ENCODE data around the gene EPHA7.

The EPHA7 gene

DNA sequence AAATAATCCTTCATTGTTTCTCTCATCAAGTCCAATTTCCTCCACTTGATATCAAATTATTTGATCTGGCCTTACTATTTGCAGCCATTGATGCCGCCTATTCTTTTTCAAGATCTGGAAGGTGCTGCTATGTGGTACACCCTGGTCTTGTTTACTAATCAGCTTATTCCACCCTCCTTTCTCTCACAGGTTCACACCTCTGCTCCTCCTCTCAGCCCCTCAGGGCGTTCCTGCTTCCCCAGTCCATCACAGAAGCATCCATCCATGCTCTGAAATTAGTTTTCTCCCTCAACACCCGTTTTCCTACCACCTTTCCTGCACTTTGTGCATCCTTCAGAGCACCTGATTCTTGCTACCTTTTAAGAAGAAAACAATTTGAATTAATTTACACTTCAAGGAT lies 183.6 kb downstream of the EPHA7 start:
- no peak for DNase-seq

DNA sequence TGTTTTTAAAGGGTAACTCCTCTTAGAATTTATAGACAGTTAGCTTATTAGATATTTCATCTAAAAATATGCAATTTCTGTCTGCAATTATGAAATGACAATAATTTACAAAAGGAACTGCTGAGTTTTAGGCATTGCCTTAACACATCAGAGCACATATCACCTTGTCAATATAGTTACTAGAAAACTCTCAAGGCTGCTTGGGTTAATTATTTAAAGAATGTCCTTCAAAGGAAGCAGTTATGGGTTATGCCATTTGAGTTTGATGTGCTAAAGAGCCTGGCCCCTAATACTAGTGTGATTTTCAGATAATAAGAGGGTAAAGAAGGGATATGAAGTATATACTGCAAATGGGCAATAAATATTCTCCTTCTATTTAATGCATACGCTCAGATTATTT lies 192.5 kb downstream of the EPHA7 start:
- DNase-seq = no peak

DNA sequence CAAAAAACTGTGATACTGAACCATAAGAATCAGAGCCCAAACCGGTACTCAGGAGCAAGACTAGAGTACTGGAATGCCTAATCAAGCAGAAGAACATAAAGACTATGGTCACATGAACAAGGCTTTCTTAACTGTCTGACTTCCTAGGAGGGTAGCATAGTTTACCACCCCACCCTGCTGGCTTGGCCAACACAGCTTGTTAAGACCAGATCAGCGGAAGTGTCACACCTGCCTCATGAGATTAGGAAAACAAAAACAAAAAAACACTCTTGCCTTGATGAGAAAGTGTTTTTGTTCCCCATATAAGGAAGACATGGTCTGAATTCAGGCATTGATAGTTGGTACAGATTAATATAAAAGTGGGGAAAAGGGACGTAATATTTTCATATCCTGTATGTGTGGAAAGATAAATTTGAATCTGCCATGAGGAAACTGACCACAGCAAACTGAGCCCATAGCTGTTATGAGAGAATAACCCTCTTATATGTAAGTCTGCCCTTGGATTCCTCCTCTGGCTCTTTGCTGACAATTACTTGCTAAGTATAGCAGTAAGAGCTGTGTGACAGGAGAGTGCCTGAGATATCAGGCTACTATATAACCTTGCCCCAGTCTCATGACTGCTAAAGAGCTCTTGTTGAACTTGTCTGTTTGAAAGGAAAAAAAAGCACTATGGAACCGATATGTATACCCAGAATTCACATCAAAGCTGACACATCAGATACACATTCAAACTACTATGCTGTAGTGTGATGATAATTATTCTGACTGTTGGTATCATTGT lies 197.1 kb downstream of the EPHA7 start:
- DNase-seq = no peak

DNA sequence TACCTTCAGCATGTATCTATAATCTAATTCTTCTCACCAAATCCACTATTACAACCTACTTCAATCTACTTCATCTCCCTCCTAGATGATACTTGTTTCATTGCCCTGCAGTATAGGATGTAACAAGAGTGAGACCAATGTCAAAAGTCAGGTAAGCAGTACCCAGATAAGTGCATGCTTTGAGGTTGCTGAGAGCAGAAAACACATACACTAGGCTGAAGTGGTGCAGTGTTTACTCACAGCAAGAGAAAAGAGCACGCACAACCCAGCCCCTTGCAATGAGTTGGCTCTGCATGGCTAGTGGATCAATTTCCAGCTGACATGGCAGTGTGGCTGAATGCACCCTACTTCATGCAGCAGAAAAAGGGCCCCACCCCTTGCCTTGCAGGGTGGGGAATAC lies 199.9 kb downstream of the EPHA7 start:
- peak; percentile 2 for DNase-seq

DNA sequence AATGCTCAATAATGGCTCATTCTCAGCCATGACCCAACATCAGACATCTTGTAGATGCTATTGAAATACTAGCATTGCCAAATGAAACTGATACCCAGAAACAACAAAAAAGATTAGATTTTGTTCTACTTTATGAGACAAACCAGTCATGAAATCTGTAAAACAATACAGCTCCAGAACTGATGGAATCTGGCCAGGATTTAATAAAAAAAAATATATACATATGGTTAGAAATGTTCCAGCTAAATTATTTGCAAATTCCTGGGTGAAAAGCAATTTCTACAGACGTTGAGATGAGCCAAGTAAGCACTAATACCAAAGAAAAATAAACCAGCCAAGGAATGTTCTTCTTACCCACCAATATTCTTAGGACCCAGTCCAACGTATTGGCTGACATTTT lies 201.3 kb downstream of the EPHA7 start:
- no peak for DNase-seq

DNA sequence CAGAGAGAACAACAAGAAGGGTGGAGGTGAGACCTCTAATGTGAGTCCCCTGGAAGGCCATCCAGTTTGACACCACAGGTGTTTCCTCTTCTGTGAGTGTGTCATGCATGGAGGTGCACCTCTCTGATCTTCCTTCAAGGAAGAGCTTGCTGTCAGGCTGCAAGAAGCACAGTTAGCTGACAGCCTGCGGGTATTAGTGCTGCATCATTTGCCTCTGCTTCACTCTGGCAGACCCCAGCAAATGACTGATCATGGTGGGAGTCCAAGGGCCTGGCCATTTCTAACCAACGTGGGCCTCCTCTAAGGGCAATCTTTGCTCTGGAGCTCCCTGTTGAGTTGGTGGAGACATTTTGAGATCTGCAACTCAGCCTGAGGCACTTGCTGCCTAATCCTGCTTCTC lies 206.3 kb downstream of the EPHA7 start:
- no peak for DNase-seq

DNA sequence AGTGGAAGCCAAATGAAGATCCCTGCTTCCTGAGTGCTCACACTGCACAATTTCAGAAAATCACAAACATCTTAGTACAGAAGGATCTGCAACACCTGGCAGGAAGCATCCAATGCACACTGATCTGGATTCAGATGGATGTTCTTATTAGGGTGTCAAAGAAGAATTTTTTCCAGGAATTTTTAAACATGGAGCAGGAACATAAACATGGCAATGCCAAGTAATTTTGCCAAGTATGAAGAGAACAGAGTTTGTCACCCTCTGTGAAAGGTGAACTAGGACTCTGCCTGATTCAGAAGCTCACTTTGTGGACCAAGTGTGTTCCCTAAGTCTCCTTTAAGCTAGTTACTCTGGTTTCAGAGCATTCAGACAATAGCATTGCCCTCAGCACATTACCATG lies 208.5 kb downstream of the EPHA7 start:
- no peak for DNase-seq

DNA sequence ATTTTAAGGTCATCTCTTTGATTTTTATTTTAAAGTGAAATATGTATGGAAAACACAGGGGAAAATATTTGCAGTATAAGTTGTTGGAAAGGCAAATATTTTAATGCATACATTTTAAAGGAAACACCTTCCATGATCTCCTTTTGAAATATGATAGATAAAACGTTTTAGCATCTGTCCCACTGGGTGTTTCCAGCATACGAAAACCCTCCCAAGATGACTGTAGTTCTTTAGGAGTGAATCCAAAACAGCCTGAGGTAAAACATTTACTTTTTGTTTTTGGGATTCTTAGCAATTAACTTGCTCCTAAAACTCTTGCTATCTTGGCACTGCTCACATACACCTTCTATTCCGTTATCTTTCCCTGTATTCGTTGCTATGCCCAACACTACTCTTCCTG lies 210.0 kb downstream of the EPHA7 start:
- DNase-seq = no peak

DNA sequence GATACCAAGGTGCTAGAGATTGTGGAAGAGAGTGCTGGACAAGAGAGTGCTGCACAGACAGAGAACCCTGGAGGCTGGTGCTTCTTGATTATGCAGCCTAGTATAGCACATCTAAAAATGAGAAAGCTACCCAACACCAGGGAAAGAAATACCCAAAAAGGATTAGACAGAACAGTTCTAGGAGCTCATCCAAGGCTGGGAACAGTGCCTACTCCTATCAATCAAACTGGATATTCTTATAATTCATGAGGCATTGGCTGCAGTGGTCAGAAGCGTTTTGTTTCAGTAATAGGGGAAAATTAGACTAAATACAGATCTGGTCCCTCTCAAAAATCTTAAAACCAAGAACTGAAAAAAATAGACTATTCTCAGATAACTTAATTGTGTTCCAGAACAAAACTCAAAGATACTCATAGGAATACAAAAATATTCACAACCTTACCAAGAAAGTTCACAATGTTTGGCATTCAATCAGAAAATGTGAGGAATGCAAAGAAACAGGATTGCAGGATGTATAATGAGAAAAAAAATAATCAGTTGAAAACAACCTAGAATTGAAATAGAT lies 222.9 kb downstream of the EPHA7 start:
- no peak for DNase-seq

DNA sequence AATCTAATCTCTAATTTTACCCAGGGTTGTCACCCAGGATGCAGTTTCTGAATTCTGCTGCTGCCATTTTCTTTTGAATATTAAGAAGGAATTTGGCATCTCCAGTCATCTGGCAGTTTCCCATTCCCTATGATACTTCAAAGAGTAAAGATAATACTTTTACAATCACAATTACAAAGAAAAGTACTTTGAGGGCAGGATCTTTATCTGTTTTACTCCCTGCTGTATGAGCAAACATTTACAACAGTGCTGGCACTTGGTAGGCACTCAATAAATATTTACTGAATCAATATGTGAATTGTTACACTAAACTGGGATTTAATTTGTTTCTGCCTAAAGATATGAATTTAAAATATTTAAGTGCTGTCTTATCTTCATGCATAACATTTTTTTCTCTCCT lies 224.9 kb downstream of the EPHA7 start:
- no peak for DNase-seq

DNA sequence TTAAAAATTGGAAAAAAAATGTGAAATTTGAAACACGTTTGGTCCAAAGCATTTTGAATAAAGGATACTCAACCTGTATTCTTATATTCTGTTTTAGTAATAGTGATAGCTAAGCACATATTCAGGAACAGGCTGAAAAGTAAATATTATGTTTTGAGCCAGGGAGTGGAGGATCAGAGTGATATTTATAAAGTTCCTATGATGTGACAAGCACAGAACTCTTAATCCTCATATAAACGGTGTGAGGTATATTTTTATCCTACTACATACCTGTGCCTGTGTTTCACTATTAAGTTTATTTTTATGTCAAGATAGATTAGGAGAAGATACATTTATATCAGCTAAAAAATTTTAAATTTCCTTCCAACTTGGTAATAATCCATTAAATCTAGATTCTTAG lies 225.5 kb downstream of the EPHA7 start:
- no peak for DNase-seq
